ENCODE data around the gene EEF1AKMT1. TPM values are rescaled to one million over a fixed set of nuclear protein-coding genes. Genes with fewer than 3 reads are reported as not detected.

The EEF1AKMT1 gene
- total RNA-seq, 1 experiment from 2014 or later = 8.9 TPM

DNA sequence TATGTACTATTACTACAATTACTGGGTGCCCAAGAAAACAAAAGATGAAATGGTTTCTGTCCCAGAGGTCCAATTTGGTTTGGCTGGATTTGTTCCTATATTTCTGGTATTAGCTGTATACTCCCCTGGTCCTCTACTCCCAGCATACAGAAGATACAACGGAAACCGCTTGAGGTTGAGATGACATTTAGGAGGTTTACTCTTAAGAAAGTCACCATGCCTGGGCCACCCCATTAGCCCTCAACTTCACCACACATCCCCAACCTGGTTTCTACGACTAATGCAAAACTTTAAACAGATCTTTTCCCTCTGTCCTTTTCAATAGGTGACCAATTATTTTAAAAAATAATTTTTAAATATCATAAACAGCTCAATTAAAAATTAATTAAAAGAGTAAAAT, 46.0 kb upstream of the EEF1AKMT1 start:
- Histone ChIP-seq H3F3A (ENCODE audit: insufficient read depth, low read depth) (peaks cover 10% of the 10 kb centered on the region), H3K4me1 (replicated peaks; ENCODE audit: insufficient read depth) (peaks cover 5% of the 10 kb centered on the region; the same call in 1 of the 2 replicates), H3K27me3 (ENCODE audit: insufficient read depth, low read depth) (no peaks in the 10 kb centered on the region), H3K9me2 (ENCODE audit: insufficient read depth) (no peaks in the 10 kb centered on the region), H3K9me3 (ENCODE audit: insufficient read depth, low read depth) (no peaks in the 10 kb centered on the region), H3K27ac (no peak overlapping the region), H4K20me1 (ENCODE audit: insufficient read depth) (peaks cover 12% of the 10 kb centered on the region; the same call in 1 of the 2 replicates), H2AFZ (no peak overlapping the region), H3K4me2 (no peak overlapping the region), H3K4me3 (no peak overlapping the region), H3K36me3 (ENCODE audit: low read depth) (peaks cover 10% of the 10 kb centered on the region; the same call in 1 of the 2 replicates), H3K79me2 (ENCODE audit: low read depth) (0 out of 2 replicates have a peak, but pooled peaks cover 3% of the 10 kb centered on the region)
- TF ChIP-seq, protein P1, sequence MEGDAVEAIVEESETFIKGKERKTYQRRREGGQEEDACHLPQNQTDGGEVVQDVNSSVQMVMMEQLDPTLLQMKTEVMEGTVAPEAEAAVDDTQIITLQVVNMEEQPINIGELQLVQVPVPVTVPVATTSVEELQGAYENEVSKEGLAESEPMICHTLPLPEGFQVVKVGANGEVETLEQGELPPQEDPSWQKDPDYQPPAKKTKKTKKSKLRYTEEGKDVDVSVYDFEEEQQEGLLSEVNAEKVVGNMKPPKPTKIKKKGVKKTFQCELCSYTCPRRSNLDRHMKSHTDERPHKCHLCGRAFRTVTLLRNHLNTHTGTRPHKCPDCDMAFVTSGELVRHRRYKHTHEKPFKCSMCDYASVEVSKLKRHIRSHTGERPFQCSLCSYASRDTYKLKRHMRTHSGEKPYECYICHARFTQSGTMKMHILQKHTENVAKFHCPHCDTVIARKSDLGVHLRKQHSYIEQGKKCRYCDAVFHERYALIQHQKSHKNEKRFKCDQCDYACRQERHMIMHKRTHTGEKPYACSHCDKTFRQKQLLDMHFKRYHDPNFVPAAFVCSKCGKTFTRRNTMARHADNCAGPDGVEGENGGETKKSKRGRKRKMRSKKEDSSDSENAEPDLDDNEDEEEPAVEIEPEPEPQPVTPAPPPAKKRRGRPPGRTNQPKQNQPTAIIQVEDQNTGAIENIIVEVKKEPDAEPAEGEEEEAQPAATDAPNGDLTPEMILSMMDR (conservative IDR thresholded peaks at IDR 0.05) = no peak
- TF ChIP-seq EZH2 (IDR thresholded peaks at IDR 0.05; ENCODE audit: low read depth) = no peak
- CTCF ChIA-PET = no interaction called here
- no peak for DNase-seq
- BruUV-seq (replicated peaks) = no TSS peak
- POLR2A ChIA-PET (ENCODE audit: unreplicated experiment) = no interaction called here
- intact Hi-C loops (cut with micrococcal nuclease; ENCODE audit: unreplicated experiment) = no loop called here

DNA sequence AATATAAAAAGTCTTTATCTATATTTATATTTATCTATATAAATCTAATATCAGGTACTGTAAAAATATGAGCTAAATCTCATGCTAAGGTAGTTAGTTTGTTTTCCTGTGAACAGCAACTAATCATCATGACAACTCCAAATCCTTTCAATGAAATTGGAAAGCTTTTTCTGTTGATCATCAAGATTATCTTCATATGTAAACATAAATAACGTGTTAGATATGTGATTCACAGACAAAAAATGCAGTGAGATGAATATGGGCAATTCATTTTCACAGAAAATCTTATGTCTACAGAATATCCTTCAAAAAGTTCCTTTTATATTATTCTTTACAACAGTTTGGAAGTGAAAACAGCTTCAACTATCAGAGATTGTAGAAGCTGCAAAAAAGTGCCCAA, 41.7 kb upstream of the EEF1AKMT1 start:
- Histone ChIP-seq H3K27me3 (ENCODE audit: insufficient read depth, low read depth) (no peaks in the 10 kb centered on the region), H3K27ac (no peak overlapping the region), H4K20me1 (ENCODE audit: insufficient read depth) (peaks cover 29% of the 10 kb centered on the region), H3K36me3 (ENCODE audit: low read depth) (no peaks in the 10 kb centered on the region), H3K4me1 (replicated peaks; ENCODE audit: insufficient read depth) (peaks cover 16% of the 10 kb centered on the region), H3K4me2 (no peak overlapping the region), H3K9me3 (ENCODE audit: insufficient read depth, low read depth) (no peaks in the 10 kb centered on the region), H2AFZ (no peak overlapping the region), H3K79me2 (ENCODE audit: low read depth) (peaks cover 24% of the 10 kb centered on the region), H3F3A (ENCODE audit: insufficient read depth, low read depth) (peaks cover 20% of the 10 kb centered on the region), H3K9me2 (ENCODE audit: insufficient read depth) (no peaks in the 10 kb centered on the region), H3K4me3 (no peak overlapping the region)
- POLR2A ChIA-PET (ENCODE audit: unreplicated experiment) = no interaction called here
- CTCF ChIA-PET = no interaction called here
- intact Hi-C loops (cut with micrococcal nuclease; ENCODE audit: unreplicated experiment) = no loop called here
- TF ChIP-seq EZH2 (IDR thresholded peaks at IDR 0.05; ENCODE audit: low read depth) = no peak
- TF ChIP-seq, protein P1 (conservative IDR thresholded peaks at IDR 0.05) = no peak
- peak in 1 of 2 experiments; percentile 40 for DNase-seq
- no TSS peak for BruUV-seq (replicated peaks)

DNA sequence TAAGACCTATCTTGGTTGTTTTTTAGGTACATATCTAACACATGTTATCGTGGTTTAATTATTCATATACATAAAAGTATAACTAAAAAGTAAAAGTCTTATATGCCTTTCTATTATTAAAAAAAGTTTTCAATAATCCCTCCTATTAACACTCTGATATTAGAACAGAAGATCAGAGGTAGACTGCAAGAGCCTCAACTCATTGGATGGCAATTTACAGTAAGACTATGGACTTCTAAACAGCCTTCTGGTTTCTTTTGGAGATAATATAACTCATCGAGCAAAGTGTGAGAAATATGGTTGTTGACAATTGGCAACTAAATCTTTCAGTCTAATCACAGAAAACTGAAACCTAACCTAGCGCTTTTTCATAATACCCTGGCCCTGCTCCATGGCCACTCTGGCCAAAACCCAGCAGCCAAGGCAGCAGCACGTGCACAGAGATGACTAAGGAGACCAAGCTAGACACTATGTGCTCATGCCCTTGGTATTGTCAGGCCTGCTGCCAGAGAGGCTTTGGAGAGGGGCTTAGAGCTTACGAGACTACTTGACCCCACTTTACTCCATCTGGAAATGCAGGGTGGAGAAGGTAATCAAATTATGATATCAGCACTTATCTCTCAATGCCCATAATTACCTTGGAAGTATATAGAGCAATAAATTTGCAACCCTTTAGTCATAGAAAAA, 40.6 kb upstream of the EEF1AKMT1 start:
- Histone ChIP-seq H3K4me3 (no peak overlapping the region), H3K9me2 (ENCODE audit: insufficient read depth) (no peaks in the 10 kb centered on the region), H3K4me1 (replicated peaks; ENCODE audit: insufficient read depth) (peaks cover 16% of the 10 kb centered on the region), H3K4me2 (no peak overlapping the region), H3K79me2 (ENCODE audit: low read depth) (peaks cover 24% of the 10 kb centered on the region), H3K9me3 (ENCODE audit: insufficient read depth, low read depth) (no peaks in the 10 kb centered on the region), H3F3A (ENCODE audit: insufficient read depth, low read depth) (peaks cover 20% of the 10 kb centered on the region), H2AFZ (no peak overlapping the region), H3K27ac (peak overlapping the region; percentile 25), H3K36me3 (ENCODE audit: low read depth) (peaks cover 4% of the 10 kb centered on the region; the same call in 1 of the 2 replicates), H4K20me1 (ENCODE audit: insufficient read depth) (peaks cover 36% of the 10 kb centered on the region), H3K27me3 (ENCODE audit: insufficient read depth, low read depth) (no peaks in the 10 kb centered on the region)
- intact Hi-C loops (cut with micrococcal nuclease; ENCODE audit: unreplicated experiment) = loop anchor here (5.0 kb wide), 1 partner anchor 102 kb away; no protein-coding TSS in a partner anchor
- ChIA-PET POLR2A (ENCODE audit: unreplicated experiment) (no interaction called here), CTCF (no interaction called here)
- peak; percentile 54 to 65 for DNase-seq
- TF ChIP-seq, protein P1 (conservative IDR thresholded peaks at IDR 0.05) = no peak
- TF ChIP-seq EZH2 (IDR thresholded peaks at IDR 0.05; ENCODE audit: low read depth) = no peak
- BruUV-seq (replicated peaks) = no TSS peak
